Measurements from ENCODE around the gene FRS3. TPM values are rescaled to one million over a fixed set of nuclear protein-coding genes. Genes with fewer than 3 reads are reported as not detected.
A peak's percentile ranks its signal among the peaks of the same experiment; 100 is the strongest.

FRS3 gene
- total and polyA plus RNA-seq, 2 of the 13 experiments (the other 11 are each of a cell fraction or from before 2014, with no cell fraction given), result 3.0 to 7.4 TPM

DNA sequence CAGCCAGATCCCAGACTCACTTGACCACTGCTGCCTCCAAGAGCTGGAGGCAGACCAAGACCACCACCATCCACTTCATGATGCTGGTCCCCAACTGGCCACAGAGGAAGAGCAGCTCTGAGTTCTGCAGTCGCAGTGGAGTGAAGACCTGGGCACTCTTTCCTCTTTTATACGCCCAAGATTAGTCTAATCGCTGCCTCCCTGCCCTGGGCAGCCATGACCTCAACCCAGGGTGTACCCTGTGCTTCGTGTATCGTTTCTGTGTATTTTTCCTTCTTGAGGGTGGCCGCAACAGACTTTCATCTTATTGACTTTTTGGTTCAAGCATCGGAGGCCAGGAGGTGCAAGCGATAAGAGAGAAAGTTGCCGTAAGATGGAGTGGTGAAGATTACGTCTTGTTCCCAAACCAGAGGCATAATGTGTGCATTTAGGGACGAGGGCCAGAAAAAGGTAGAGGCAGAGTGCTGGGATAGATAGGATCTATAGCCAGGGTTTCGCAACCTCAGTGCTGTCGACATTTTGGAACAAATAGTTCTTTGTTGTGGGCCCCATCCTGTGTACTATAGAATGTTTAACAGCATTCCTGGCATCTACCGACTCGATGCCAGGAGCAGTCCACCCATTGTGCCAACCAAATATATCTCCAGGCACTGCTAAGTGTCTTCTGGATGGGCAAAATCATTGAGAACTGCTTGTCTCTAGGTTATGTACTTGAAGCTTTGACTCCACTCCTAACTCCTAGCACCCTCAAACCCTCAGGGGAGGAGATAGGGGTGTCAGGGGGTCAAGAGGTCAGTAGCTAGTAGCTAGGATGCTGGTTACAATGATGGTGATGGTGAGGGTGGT is 32.2 kb downstream of the FRS3 start, which contains the start of gene PGC (continued):
- peak; percentile 88 for TF ChIP-seq HMG20A (CRISPR knock-in tag; IDR thresholded peaks at IDR 0.05; ENCODE audit: borderline replicate concordance)
- no peak for TF ChIP-seq ATAD3A (CRISPR knock-in tag; IDR thresholded peaks at IDR 0.05)
- TF ChIP-seq SIN3A (IDR thresholded peaks at IDR 0.05; ENCODE audit: borderline replicate concordance, low read depth, low read length), result no peak
- peak; percentile 85 for TF ChIP-seq ZMYM2 (CRISPR knock-in tag; IDR thresholded peaks at IDR 0.05)
- TF ChIP-seq IKZF1 (IDR thresholded peaks at IDR 0.05), result no peak
- peak; percentile 68 for TF ChIP-seq ZFX (CRISPR knock-in tag; IDR thresholded peaks at IDR 0.05; ENCODE audit: low read depth)
- no peak; the same call in 1 of the 2 replicates for TF ChIP-seq ZNF619 (CRISPR knock-in tag; IDR thresholded peaks at IDR 0.05)
- peak; percentile 90; the same call in 1 of the 2 replicates for TF ChIP-seq ZNF891 (CRISPR knock-in tag; IDR thresholded peaks at IDR 0.05)
- no peak for TF ChIP-seq ZKSCAN1 (IDR thresholded peaks at IDR 0.05; ENCODE audit: low read length)
- TF ChIP-seq ZNF724P (CRISPR knock-in tag; IDR thresholded peaks at IDR 0.05; ENCODE audit: borderline replicate concordance), result 0 out of 2 replicates have a peak, but pooled peaks have one; percentile 65
- peak; percentile 84 for TF ChIP-seq PITX1 (CRISPR knock-in tag; IDR thresholded peaks at IDR 0.05)
- 0 out of 2 replicates have a peak, but pooled peaks have one; percentile 24 for TF ChIP-seq HIVEP1 (CRISPR knock-in tag; IDR thresholded peaks at IDR 0.05)
- TF ChIP-seq PBX3 (CRISPR knock-in tag; IDR thresholded peaks at IDR 0.05; ENCODE audit: borderline replicate concordance), result no peak
- TF ChIP-seq ZNF292 (CRISPR knock-in tag; IDR thresholded peaks at IDR 0.05; ENCODE audit: borderline replicate concordance, low read depth), result peak; percentile 51; the same call in 1 of the 2 replicates
- TF ChIP-seq ZNF567 (CRISPR knock-in tag; IDR thresholded peaks at IDR 0.05; ENCODE audit: borderline replicate concordance), result 0 out of 2 replicates have a peak, but pooled peaks have one; percentile 58
- TF ChIP-seq, protein P1, sequence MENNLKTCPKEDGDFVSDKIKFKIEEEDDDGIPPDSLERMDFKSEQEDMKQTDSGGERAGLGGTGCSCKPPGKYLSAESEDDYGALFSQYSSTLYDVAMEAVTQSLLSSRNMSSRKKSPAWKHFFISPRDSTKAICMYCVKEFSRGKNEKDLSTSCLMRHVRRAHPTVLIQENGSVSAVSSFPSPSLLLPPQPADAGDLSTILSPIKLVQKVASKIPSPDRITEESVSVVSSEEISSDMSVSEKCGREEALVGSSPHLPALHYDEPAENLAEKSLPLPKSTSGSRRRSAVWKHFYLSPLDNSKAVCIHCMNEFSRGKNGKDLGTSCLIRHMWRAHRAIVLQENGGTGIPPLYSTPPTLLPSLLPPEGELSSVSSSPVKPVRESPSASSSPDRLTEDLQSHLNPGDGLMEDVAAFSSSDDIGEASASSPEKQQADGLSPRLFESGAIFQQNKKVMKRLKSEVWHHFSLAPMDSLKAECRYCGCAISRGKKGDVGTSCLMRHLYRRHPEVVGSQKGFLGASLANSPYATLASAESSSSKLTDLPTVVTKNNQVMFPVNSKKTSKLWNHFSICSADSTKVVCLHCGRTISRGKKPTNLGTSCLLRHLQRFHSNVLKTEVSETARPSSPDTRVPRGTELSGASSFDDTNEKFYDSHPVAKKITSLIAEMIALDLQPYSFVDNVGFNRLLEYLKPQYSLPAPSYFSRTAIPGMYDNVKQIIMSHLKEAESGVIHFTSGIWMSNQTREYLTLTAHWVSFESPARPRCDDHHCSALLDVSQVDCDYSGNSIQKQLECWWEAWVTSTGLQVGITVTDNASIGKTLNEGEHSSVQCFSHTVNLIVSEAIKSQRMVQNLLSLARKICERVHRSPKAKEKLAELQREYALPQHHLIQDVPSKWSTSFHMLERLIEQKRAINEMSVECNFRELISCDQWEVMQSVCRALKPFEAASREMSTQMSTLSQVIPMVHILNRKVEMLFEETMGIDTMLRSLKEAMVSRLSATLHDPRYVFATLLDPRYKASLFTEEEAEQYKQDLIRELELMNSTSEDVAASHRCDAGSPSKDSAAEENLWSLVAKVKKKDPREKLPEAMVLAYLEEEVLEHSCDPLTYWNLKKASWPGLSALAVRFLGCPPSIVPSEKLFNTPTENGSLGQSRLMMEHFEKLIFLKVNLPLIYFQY (CRISPR knock-in tag; IDR thresholded peaks at IDR 0.05; ENCODE audit: borderline replicate concordance), result no peak
- peak; percentile 82 for TF ChIP-seq ZNF780A (CRISPR knock-in tag; IDR thresholded peaks at IDR 0.05)
- TF ChIP-seq NFIB (CRISPR knock-in tag; IDR thresholded peaks at IDR 0.05; ENCODE audit: borderline replicate concordance), result no peak
- TF ChIP-seq SP140L (CRISPR knock-in tag; IDR thresholded peaks at IDR 0.05; ENCODE audit: borderline replicate concordance), result no peak
- TF ChIP-seq ZNF326 (CRISPR knock-in tag; IDR thresholded peaks at IDR 0.05; ENCODE audit: borderline replicate concordance), result no peak
- TF ChIP-seq, protein P2, sequence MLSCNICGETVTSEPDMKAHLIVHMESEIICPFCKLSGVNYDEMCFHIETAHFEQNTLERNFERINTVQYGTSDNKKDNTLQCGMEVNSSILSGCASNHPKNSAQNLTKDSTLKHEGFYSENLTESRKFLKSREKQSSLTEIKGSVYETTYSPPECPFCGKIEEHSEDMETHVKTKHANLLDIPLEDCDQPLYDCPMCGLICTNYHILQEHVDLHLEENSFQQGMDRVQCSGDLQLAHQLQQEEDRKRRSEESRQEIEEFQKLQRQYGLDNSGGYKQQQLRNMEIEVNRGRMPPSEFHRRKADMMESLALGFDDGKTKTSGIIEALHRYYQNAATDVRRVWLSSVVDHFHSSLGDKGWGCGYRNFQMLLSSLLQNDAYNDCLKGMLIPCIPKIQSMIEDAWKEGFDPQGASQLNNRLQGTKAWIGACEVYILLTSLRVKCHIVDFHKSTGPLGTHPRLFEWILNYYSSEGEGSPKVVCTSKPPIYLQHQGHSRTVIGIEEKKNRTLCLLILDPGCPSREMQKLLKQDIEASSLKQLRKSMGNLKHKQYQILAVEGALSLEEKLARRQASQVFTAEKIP (CRISPR knock-in tag; IDR thresholded peaks at IDR 0.05; ENCODE audit: borderline replicate concordance), result no peak
- TF ChIP-seq ZBTB21 (CRISPR knock-in tag; IDR thresholded peaks at IDR 0.05), result no peak
- TF ChIP-seq ZNF839 (CRISPR knock-in tag; IDR thresholded peaks at IDR 0.05; ENCODE audit: borderline replicate concordance), result no peak
- TF ChIP-seq ZNF572 (CRISPR knock-in tag; IDR thresholded peaks at IDR 0.05), result no peak
